Esophagus (tissue), 2 donors: ENCODE data around the gene ATAD3A. TPM values are rescaled to one million over a fixed set of nuclear protein-coding genes. Genes with fewer than 3 reads are reported as not detected.
"Not testable (repeated sequence)": the region's sequence is repeated elsewhere in the genome, so short reads cannot be mapped to it uniquely, and the experiment has no call there.

Source experiments
- H3K27ac ChIP-seq, 2 donors: one replicate each; pipeline ENCODE4 v1.5.1; 2013; ENCODE audit warnings: low read depth in 2 of 2, mild to moderate bottlenecking in 2 of 2, inconsistent platforms in 1 of 2, low read length in 1 of 2, moderate library complexity in 1 of 2
- H3K27me3 ChIP-seq, 2 donors: one replicate each; pipeline ENCODE4 v1.6.1; 2013; ENCODE audit warnings: low read length in 2 of 2, control low read depth in 1 of 2, mild to moderate bottlenecking in 1 of 2; ENCODE audit not compliant: insufficient read depth in 2 of 2, control insufficient read depth in 1 of 2
- H3K36me3 ChIP-seq, 2 donors: one replicate each; pipeline ENCODE4 v1.6.1; 2013; ENCODE audit warnings: low read length in 1 of 2; ENCODE audit not compliant: control insufficient read depth in 2 of 2, insufficient read depth in 2 of 2
- H3K4me1 ChIP-seq, 2 donors: one replicate each; pipeline ENCODE4 v1.6.1; 2013; ENCODE audit warnings: low read length in 1 of 2; ENCODE audit not compliant: control insufficient read depth in 2 of 2, insufficient read depth in 2 of 2
- H3K4me3 ChIP-seq, 2 donors: one replicate each; pipeline ENCODE4 v1.5.1; 2013; ENCODE audit warnings: low read length in 2 of 2, mild to moderate bottlenecking in 2 of 2, low read depth in 1 of 2, moderate library complexity in 1 of 2
- H3K9me3 ChIP-seq, 2 donors: one replicate each; pipeline ENCODE4 v1.6.1; 2013; ENCODE audit warnings: mild to moderate bottlenecking in 2 of 2, low read depth in 1 of 2, low read length in 1 of 2, moderate library complexity in 1 of 2; ENCODE audit not compliant: control insufficient read depth in 2 of 2, insufficient read depth in 1 of 2
- WGBS, 2 donors: extraction: QIAGEN DNeasy Blood & Tissue Kit; methylation state at CpG; one replicate each; pipeline ENCODE4 v1.1.7; 2013; 5-methylcytosine and 5-hydroxymethylcytosine counted together
- polyA plus RNA-seq, 2 donors: library from polyadenylated mRNA; stranded (reverse); fragments of 200-250 nt; gene quantifications; one replicate each; pipeline ENCODE4 v1.2.3, GENCODE V29; 2013
- donor health status: healthy with polysubstance abuse.
- donor health status: Bipolar disorder and iron deficiency.

The ATAD3A gene
- polyA plus RNA-seq, 2 donors: 25.4 to 26.1 TPM

- H3K9me3 ChIP-seq: peaks cover 0 to 3% of the 10 kb centered on the region in 2 donors
- no peak overlapping the region for H3K27ac ChIP-seq
- WGBS, 2 donors: 96 to 98% methylated on average over 22 of the region's 22 CpGs
- H3K4me3 ChIP-seq: no peak overlapping the region
- H3K4me1 ChIP-seq: peaks cover 3 to 7% of the 10 kb centered on the region in 2 donors
- no peaks in the 10 kb centered on the region for H3K27me3 ChIP-seq
- peaks cover 7 to 25% of the 10 kb centered on the region in 2 donors for H3K36me3 ChIP-seq
Measured at GRCh38 chr1:1477206-1477605, 34.8 kb upstream of the ATAD3A start.

GRCh38 chr1:1479547-1480487 lies 32.1 kb upstream of the ATAD3A start:
- Histone ChIP-seq H3K27ac (no peak overlapping the region), H3K4me1 (peaks cover 0 to 3% of the 10 kb centered on the region in 2 donors), H3K36me3 (peaks cover 7 to 37% of the 10 kb centered on the region in 2 donors), H3K9me3 (peaks cover 0 to 3% of the 10 kb centered on the region in 2 donors), H3K4me3 (no peak overlapping the region), H3K27me3 (no peaks in the 10 kb centered on the region)
- WGBS, 2 donors: 92% methylated on average over 42 of the region's 42 CpGs

GRCh38 chr1:1480488-1480867 lies 31.5 kb upstream of the ATAD3A start:
- H3K27ac ChIP-seq, H3K4me1 ChIP-seq, H3K9me3 ChIP-seq, H3K27me3 ChIP-seq, H3K4me3 ChIP-seq: not testable (repeated sequence)
- 95 to 96% methylated on average over 16 of the region's 16 CpGs for WGBS, 2 donors
- peaks cover 7 to 40% of the 10 kb centered on the region in 2 donors for H3K36me3 ChIP-seq

- H3K27me3 ChIP-seq, H3K27ac ChIP-seq, H3K4me3 ChIP-seq, H3K4me1 ChIP-seq, H3K9me3 ChIP-seq: not testable (repeated sequence)
- WGBS, 2 donors: 98% methylated on average over 24 to 30 of the region's 30 CpGs
- H3K36me3 ChIP-seq: peaks cover 7 to 40% of the 10 kb centered on the region in 2 donors
Measured at GRCh38 chr1:1481811-1482210, 30.2 kb upstream of the ATAD3A start.

- peaks cover 7 to 45% of the 10 kb centered on the region in 2 donors for H3K36me3 ChIP-seq
- H3K4me1 ChIP-seq: no peaks in the 10 kb centered on the region
- no peak overlapping the region for H3K4me3 ChIP-seq
- peaks cover 0 to 3% of the 10 kb centered on the region in 2 donors for H3K9me3 ChIP-seq
- 94 to 96% methylated on average over 14 of the region's 14 CpGs for WGBS, 2 donors
- H3K27me3 ChIP-seq: no peaks in the 10 kb centered on the region
- no peak overlapping the region for H3K27ac ChIP-seq
Measured at GRCh38 chr1:1482856-1483255, 29.1 kb upstream of the ATAD3A start.

GRCh38 chr1:1483714-1484113 lies 28.2 kb upstream of the ATAD3A start:
- peaks cover 0 to 3% of the 10 kb centered on the region in 2 donors for H3K9me3 ChIP-seq
- no peaks in the 10 kb centered on the region for H3K27me3 ChIP-seq
- no peaks in the 10 kb centered on the region for H3K4me1 ChIP-seq
- no peak overlapping the region for H3K27ac ChIP-seq
- no peak overlapping the region for H3K4me3 ChIP-seq
- 96% methylated on average over 16 of the region's 16 CpGs for WGBS, 2 donors
- H3K36me3 ChIP-seq: peaks cover 7 to 42% of the 10 kb centered on the region in 2 donors

- 95% methylated on average over 33 to 43 of the region's 46 CpGs for WGBS, 2 donors
Measured at GRCh38 chr1:1484976-1485750, 26.8 kb upstream of the ATAD3A start.

GRCh38 chr1:1485755-1486317 lies 26.1 kb upstream of the ATAD3A start:
- not testable (repeated sequence) for H3K4me1 ChIP-seq, H3K9me3 ChIP-seq, H3K27me3 ChIP-seq, H3K4me3 ChIP-seq, H3K27ac ChIP-seq
- 83 to 85% methylated on average over 26 to 31 of the region's 31 CpGs for WGBS, 2 donors
- H3K36me3 ChIP-seq: peaks cover 4 to 44% of the 10 kb centered on the region in 2 donors

More at GRCh38 chr1:1484976-1485750, 26.8 kb upstream of the ATAD3A start:
- peaks cover 2 to 43% of the 10 kb centered on the region in 2 donors for H3K36me3 ChIP-seq
- not testable (repeated sequence) for H3K4me1 ChIP-seq, H3K4me3 ChIP-seq, H3K27me3 ChIP-seq, H3K27ac ChIP-seq, H3K9me3 ChIP-seq

- Histone ChIP-seq H3K9me3 (peaks cover 0 to 6% of the 10 kb centered on the region in 2 donors), H3K27ac (no peak overlapping the region), H3K4me1 (no peaks in the 10 kb centered on the region), H3K4me3 (no peak overlapping the region), H3K36me3 (peaks cover 4 to 45% of the 10 kb centered on the region in 2 donors), H3K27me3 (no peaks in the 10 kb centered on the region)
- 95% methylated on average over 18 of the region's 18 CpGs for WGBS, 2 donors
Measured at GRCh38 chr1:1487701-1488100, 24.3 kb upstream of the ATAD3A start.
